NCI-H82 (cell line): Measurements from ENCODE around the gene PCSK1N.

Source experiments
- DNase-seq: peaks from one replicate; lab custom pipeline; 2025; lab: John Stamatoyannopoulos, UW

PCSK1N gene

DNA sequence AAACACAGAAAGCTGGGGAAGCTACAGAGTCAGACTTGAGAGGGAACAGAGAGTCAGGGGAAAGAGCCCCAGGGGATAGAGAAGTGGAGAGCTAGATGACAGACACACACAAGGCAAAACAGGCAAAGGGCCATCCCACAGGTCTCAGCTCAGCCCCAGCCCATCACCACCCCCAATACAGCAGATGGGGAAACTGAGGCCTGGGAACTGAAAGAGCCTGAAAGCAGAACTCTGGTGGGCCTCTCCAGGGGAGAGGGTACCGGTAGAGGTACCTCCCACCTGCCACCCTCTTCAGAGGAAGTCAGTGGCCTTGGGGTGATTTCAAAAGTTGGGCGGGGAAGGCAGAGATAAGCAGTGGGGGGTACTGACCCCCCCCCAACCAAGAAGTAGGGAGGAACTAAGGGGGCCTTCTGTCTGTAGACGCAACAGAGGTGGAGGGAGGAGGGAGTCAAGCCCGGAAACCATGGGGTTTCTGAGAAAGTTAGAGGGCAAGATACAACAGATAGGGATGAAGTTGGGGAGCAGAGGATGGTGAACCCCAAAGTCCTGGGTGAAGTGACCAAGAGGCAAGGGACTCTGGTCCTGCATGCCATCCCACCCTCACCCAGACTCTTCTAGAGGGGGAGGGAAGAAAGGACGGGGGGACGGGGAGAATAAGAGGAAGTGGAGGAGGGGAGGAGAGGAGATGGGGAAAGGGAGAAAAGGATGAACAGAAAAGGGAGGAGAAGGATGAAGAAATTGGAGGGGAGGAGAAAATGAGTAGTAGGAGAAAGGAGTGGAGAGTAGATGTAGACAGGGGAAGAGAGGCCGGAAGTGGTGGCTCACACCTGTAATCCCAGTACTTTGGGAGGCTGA lies 45.8 kb downstream of the PCSK1N start:
- no peak for DNase-seq

GRCh38 chrX:48787505-48788443 lies 47.6 kb downstream of the PCSK1N start:
- no peak for DNase-seq

GRCh38 chrX:48786825-48787504 lies 48.4 kb downstream of the PCSK1N start:
- no peak for DNase-seq

GRCh38 chrX:48786341-48786800 lies 49.0 kb downstream of the PCSK1N start, which contains the start of gene GATA1:
Gene GATA1, plus strand, starts transcription at chrX:48786590. Its CDS starts 4,520 bp downstream, at chrX:48791110.
- DNase-seq: no peak

DNA sequence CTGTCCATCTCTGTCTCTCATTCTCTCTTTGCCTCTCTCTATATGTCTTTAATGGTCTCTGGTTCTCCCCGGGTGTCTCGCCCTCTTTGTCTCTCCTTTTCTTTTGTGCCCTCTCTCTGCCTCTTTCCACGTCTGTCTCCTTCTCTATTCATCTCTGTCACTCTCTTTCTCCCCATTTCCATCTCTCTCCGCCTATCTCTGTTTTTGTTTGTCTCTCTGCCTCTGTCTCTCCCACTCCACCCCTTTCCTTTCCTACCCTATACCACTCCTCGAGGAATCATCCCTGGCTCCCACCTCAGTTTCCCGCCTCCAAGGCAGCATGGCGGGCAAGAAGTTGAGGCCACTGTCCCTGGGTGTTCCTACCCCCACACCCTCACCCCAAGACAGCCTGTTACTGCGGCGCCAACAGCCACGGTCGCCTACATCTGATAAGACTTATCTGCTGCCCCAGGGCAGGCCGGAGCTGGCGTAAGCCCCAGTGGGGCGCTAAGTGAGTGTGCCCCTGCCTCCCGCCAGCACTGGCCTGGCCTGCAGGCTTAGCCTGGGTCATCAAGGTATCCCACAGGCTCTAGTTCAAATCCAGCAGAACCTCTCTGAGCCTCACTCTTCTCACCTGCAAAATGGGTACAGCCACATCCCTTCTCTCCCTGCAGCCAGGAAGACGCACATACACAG lies 49.7 kb downstream of the PCSK1N start:
- DNase-seq: no peak

GRCh38 chrX:48785186-48785539 lies 50.2 kb downstream of the PCSK1N start:
- no peak for DNase-seq

GRCh38 chrX:48784726-48785125 lies 50.7 kb downstream of the PCSK1N start:
- no peak for DNase-seq

- DNase-seq: no peak
These were observed 52.6 kb downstream of the PCSK1N start for GRCh38 chrX:48782795-48783194.

DNA sequence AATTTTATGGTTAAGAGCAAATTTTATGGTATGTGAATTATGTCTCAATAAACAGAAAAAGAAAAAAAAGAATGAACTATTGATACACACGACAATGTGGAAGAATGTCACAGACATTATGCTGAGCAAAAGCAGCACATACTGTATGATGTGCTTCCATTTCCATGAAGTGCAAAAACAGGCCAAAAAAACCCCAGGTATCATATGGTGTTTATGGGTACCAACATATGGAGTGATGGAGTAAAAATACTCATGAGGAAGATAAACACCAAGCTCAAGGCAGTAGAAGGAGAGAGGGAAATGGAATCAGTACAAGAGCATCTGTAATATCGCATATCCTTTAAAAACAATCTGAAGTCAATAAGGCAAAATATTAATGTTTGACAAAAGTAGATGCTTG lies 53.2 kb downstream of the PCSK1N start:
- no peak for DNase-seq

GRCh38 chrX:48781705-48782104 lies 53.7 kb downstream of the PCSK1N start:
- DNase-seq: no peak
